ENCODE measurements around the gene FPR3. TPM values are rescaled to one million over a fixed set of nuclear protein-coding genes. Genes with fewer than 3 reads are reported as not detected.
A peak's percentile ranks its signal among the peaks of the same experiment; 100 is the strongest.

Gene FPR3
- total and polyA plus RNA-seq, 9 of the 15 experiments (the other 6 are each of a cell fraction or from before 2014, with no cell fraction given) = 0.08 to 0.51 (median 0.22) TPM; not detected in 1

GRCh38 chr19:51786646-51787494 is 8.1 kb upstream of the FPR3 start (continued):
- peak; percentile 99 for TF ChIP-seq HDAC8 (tag; IDR thresholded peaks at IDR 0.05)
- TF ChIP-seq, protein P1, sequence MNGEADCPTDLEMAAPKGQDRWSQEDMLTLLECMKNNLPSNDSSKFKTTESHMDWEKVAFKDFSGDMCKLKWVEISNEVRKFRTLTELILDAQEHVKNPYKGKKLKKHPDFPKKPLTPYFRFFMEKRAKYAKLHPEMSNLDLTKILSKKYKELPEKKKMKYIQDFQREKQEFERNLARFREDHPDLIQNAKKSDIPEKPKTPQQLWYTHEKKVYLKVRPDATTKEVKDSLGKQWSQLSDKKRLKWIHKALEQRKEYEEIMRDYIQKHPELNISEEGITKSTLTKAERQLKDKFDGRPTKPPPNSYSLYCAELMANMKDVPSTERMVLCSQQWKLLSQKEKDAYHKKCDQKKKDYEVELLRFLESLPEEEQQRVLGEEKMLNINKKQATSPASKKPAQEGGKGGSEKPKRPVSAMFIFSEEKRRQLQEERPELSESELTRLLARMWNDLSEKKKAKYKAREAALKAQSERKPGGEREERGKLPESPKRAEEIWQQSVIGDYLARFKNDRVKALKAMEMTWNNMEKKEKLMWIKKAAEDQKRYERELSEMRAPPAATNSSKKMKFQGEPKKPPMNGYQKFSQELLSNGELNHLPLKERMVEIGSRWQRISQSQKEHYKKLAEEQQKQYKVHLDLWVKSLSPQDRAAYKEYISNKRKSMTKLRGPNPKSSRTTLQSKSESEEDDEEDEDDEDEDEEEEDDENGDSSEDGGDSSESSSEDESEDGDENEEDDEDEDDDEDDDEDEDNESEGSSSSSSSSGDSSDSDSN (IDR thresholded peaks at IDR 0.05; ENCODE audit: borderline replicate concordance in 1 of 2, low read depth in 2 of 2, low read length in 2 of 2) = no peak
- TF ChIP-seq FOSL1 (tag; conservative IDR thresholded peaks at IDR 0.05) = peak; percentile 76
- TF ChIP-seq BHLHE40 (IDR thresholded peaks at IDR 0.05; ENCODE audit: low read length) = no peak
- no peak for TF ChIP-seq HMGXB4 (CRISPR knock-in tag; IDR thresholded peaks at IDR 0.05)
- no peak for TF ChIP-seq ZBTB5 (IDR thresholded peaks at IDR 0.05)
- TF ChIP-seq SRSF9 (IDR thresholded peaks at IDR 0.05; ENCODE audit: borderline replicate concordance, low read depth, low read length) = no peak
- no peak for TF ChIP-seq NRF1 (conservative IDR thresholded peaks at IDR 0.05 in 1 of 2, IDR thresholded peaks at IDR 0.05 in 1 of 2)
- TF ChIP-seq STAT6 (CRISPR knock-in tag; IDR thresholded peaks at IDR 0.05) = no peak
- TF ChIP-seq TGIF2 (CRISPR knock-in tag; IDR thresholded peaks at IDR 0.05) = no peak
- TF ChIP-seq ZNF444 (CRISPR knock-in tag; IDR thresholded peaks at IDR 0.05) = 0 out of 2 replicates have a peak, but pooled peaks have one; percentile 72
- peak; percentile 93 for TF ChIP-seq NFXL1 (CRISPR knock-in tag; IDR thresholded peaks at IDR 0.05)
- TF ChIP-seq, protein P2, sequence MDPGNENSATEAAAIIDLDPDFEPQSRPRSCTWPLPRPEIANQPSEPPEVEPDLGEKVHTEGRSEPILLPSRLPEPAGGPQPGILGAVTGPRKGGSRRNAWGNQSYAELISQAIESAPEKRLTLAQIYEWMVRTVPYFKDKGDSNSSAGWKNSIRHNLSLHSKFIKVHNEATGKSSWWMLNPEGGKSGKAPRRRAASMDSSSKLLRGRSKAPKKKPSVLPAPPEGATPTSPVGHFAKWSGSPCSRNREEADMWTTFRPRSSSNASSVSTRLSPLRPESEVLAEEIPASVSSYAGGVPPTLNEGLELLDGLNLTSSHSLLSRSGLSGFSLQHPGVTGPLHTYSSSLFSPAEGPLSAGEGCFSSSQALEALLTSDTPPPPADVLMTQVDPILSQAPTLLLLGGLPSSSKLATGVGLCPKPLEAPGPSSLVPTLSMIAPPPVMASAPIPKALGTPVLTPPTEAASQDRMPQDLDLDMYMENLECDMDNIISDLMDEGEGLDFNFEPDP (CRISPR knock-in tag; IDR thresholded peaks at IDR 0.05) = 0 out of 2 replicates have a peak, but pooled peaks have one; percentile 66
- TF ChIP-seq CC2D1A (IDR thresholded peaks at IDR 0.05) = no peak
- peak; percentile 90 for TF ChIP-seq CXXC5 (CRISPR knock-in tag; IDR thresholded peaks at IDR 0.05)
- no peak for TF ChIP-seq CBX1 (IDR thresholded peaks at IDR 0.05; ENCODE audit: low read depth)
